Large intestine (tissue), 3 donors: Measurements from ENCODE around the gene SPECC1. TPM values are rescaled to one million over a fixed set of nuclear protein-coding genes. Genes with fewer than 3 reads are reported as not detected.
"Not testable (repeated sequence)": the region's sequence is repeated elsewhere in the genome, so short reads cannot be mapped to it uniquely, and the experiment has no call there.

Source experiments
- DNase-seq, 2 donors: peaks; one replicate each; pipeline versions ENCODE4 v3.0.0 to v3.0.0-alpha.2; 2013
- H3K27ac ChIP-seq: one replicate; pipeline ENCODE4 v1.5.1; 2013; ENCODE audit warnings: low read length
- H3K27me3 ChIP-seq: 2 replicates; pipeline ENCODE4 v1.6.1; 2013; ENCODE audit warnings: low read length; ENCODE audit not compliant: control insufficient read depth, insufficient read depth
- H3K36me3 ChIP-seq: 2 replicates; pipeline ENCODE4 v1.6.1; 2013; ENCODE audit warnings: low read length; ENCODE audit not compliant: control insufficient read depth, insufficient read depth
- H3K4me1 ChIP-seq: one replicate; pipeline ENCODE4 v1.6.1; 2013; ENCODE audit warnings: low read length; ENCODE audit not compliant: control insufficient read depth, insufficient read depth
- H3K4me3 ChIP-seq: one replicate; pipeline ENCODE4 v1.5.1; 2013; ENCODE audit warnings: low read length
- H3K9me3 ChIP-seq: one replicate; pipeline ENCODE4 v1.6.1; 2013; ENCODE audit warnings: mild to moderate bottlenecking, low read depth, low read length, moderate library complexity; ENCODE audit not compliant: control insufficient read depth
- WGBS: methylation state at CpG from one replicate; pipeline ENCODE4 v1.1.5; 2013; ENCODE audit warnings: low lambda C conversion rate; ENCODE audit not compliant: insufficient coverage; 5-methylcytosine and 5-hydroxymethylcytosine counted together
- polyA plus RNA-seq: library from polyadenylated mRNA; unstranded; fragments of 120-200 nt; gene quantifications from one replicate; pipeline ENCODE4 v1.2.1, GENCODE V29; 2013

The SPECC1 gene
- polyA plus RNA-seq, 1 donor: 29.3 TPM

DNA sequence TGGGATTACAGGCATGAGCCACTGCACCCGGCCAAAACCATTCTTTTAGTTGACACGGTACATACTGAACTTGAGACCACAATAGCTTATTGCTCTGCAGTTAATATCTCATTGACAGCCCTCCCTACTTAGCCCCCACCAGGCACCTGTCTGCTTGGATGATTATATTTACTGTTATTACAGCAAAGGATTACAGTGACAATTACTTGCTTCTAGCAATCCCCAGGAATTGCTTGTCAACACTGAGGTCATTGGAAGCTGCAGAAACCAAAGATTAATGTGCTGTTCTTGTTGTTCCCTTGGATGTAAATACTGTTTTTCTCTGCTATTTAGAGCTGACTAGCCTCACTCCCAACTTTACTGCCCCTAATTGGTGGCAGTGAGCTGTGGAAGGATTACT is 247.0 kb downstream of the SPECC1 start:
- Histone ChIP-seq H3K9me3 (no peaks in the 10 kb centered on the region), H3K27me3 (no peaks in the 10 kb centered on the region), H3K36me3 (peaks cover 18% of the 10 kb centered on the region), H3K4me3 (no peak overlapping the region), H3K4me1 (no peaks in the 10 kb centered on the region), H3K27ac (no peak overlapping the region)
- WGBS: no CpG with 5 or more reads among the region's 2 CpGs
- no peak for DNase-seq

DNA sequence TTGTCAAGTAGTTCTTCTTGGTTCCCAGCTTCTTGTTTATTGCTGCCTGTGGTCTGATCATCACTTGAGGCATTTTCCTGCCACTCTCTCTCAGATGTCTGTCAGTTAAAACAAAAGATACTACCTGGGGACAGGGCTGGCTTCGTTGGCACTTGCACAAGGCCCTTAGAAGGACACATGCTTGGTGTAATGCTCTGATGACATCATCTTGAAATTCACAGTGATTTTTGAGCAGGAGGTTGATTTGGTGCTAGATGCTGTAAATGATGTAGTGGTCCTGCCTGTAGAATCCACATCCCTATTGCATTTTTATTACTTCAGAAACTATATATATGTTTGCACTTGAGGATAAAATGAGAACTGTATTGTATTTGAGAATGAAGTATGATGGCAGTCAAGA is 247.8 kb downstream of the SPECC1 start:
- Histone ChIP-seq H3K9me3 (no peaks in the 10 kb centered on the region), H3K27me3 (no peaks in the 10 kb centered on the region), H3K36me3 (peaks cover 18% of the 10 kb centered on the region), H3K4me3 (no peak overlapping the region), H3K4me1 (no peaks in the 10 kb centered on the region), H3K27ac (no peak overlapping the region)
- no CpG with 5 or more reads among the region's 1 CpG for WGBS
- no peak for DNase-seq

DNA sequence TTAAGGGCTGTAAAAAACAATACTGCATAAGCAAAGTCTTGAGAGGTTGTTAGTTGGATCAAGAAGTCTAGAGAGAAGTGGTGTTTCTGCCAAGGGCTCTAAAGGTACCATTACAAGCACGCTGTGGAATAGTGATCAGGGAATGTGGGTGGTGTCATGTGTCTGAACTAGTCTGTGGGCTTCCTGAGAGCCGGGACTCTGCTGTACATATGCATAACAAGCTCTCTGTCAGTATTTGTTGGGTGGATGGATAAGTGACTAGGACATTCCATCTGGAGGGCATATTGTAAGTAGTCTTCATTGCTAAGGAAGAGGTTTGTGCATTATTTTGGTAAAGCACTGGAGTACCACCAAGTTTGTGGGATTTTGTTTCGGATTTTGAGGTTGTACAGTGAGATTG is 248.6 kb downstream of the SPECC1 start:
- no peak overlapping the region for H3K4me3 ChIP-seq
- H3K9me3 ChIP-seq: no peaks in the 10 kb centered on the region
- no peaks in the 10 kb centered on the region for H3K4me1 ChIP-seq
- no CpG with 5 or more reads among the region's 3 CpGs for WGBS
- H3K27ac ChIP-seq: no peak overlapping the region
- no peaks in the 10 kb centered on the region for H3K27me3 ChIP-seq
- no peak for DNase-seq
- peaks cover 18% of the 10 kb centered on the region for H3K36me3 ChIP-seq

DNA sequence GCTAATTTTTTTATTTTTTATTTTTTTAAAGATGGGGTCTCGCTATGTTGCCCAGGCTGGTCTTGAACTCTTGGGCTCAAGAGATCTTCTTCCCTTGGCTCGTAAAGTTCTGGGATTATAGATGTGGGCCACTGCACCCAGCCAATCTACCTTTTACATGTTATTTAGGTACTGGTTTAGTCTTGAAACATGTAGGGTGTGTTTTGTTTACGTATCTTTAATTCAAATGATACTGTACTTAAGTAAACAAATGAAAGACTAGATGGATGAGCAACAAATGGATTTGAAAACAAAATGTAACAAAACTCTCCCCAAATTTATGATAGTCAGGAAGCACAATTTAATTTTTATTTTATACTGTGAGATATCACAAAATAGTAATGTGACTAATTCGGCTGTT is 250.5 kb downstream of the SPECC1 start:
- no peaks in the 10 kb centered on the region for H3K27me3 ChIP-seq
- no peaks in the 10 kb centered on the region for H3K4me1 ChIP-seq
- WGBS: 100% methylated on average over 4 of the region's 4 CpGs
- H3K27ac ChIP-seq: no peak overlapping the region
- DNase-seq: no peak
- no peak overlapping the region for H3K4me3 ChIP-seq
- peaks cover 18% of the 10 kb centered on the region for H3K36me3 ChIP-seq
- no peaks in the 10 kb centered on the region for H3K9me3 ChIP-seq

DNA sequence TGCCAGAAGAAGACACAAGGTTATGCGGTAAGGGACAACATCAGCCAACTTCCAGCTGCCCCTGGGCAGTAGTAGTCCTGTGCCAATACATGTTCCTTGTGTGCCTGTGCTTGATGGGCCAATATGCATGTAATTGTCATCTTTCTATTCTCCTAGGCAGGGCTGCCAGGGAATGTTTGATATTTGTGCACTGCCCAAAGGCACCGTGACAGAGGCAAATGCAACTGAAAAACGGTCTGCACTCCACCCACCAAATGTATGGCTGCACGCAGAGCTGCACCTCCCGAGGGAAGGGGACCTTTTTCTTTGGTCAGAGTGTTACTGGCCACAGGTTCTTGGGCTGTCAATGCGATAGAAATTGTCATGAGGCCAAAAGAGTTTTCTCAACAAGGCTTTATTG is 251.1 kb downstream of the SPECC1 start:
- H3K27me3 ChIP-seq: no peaks in the 10 kb centered on the region
- H3K36me3 ChIP-seq: peaks cover 18% of the 10 kb centered on the region
- no peaks in the 10 kb centered on the region for H3K4me1 ChIP-seq
- no peak overlapping the region for H3K4me3 ChIP-seq
- no peak overlapping the region for H3K27ac ChIP-seq
- DNase-seq: no peak
- no CpG with 5 or more reads among the region's 6 CpGs for WGBS
- H3K9me3 ChIP-seq: no peaks in the 10 kb centered on the region

DNA sequence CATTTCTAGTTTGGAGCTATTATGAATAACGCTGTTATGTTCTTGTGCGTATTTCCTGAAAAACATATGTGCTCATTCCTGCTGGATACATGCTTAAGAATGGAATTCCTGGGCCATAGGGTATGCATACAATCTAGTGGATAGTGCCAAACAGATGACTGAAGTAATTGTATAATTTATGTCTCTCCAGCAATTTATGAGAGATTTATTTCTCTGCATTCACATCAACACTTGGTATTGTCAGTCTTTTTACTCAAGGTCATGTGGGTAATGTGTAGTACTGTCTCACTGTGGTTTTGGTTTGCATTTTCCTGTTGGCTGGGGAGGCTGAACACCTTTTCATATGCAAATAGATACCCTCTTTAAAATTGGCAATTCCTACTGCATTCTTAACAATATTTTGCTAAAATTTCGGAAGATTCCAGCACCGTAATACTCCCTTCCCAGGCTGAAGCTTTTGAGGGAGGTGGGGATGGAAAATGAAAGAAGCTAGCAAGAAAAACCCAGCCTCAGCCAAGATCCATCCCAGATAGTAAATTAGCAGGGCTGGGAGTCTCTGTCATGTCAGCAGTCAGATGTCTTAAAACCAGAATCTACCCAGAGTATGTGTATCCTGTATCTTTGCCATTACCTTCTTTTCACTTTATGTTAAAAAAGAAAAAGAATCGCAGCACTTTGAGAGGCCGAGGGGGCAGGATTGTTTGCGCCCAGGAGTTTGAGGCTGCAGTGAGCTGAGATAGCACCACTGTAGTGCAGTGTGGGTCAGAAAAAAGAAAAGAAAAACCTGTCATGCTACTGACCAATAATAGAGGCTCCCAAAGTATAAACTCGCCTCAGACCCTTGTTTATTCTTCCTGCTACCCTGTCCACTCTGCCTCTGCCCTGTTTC is 253.3 kb downstream of the SPECC1 start:
- Histone ChIP-seq H3K27ac (no peak overlapping the region), H3K4me1 (no peaks in the 10 kb centered on the region)
- WGBS: 80% methylated on average over 1 of the region's 8 CpGs

DNA sequence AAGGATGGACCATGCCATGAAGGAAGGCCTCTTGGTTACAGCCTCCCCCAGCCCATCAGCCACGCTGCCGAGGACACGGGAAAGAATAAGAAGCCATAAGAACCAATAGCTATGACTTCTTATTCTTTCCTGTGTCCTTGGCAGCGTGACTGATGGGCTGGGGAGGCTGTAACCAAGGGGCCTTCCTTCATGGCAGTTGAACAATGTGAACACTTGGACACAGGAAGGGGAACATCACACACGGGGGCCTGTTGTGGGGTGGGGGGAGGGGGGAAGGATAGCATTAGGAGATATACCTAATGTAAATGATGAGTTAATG is 253.9 kb downstream of the SPECC1 start:
- not testable (repeated sequence) for H3K27ac ChIP-seq, H3K36me3 ChIP-seq, H3K27me3 ChIP-seq, H3K4me1 ChIP-seq, DNase-seq, H3K4me3 ChIP-seq, H3K9me3 ChIP-seq
- WGBS: no CpG with 5 or more reads among the region's 5 CpGs

More for the DNA sequence above, 253.3 kb downstream of the SPECC1 start:
- no peak overlapping the region for H3K4me3 ChIP-seq
- DNase-seq: no peak
- H3K36me3 ChIP-seq: peaks cover 16% of the 10 kb centered on the region
- no peaks in the 10 kb centered on the region for H3K9me3 ChIP-seq
- no peaks in the 10 kb centered on the region for H3K27me3 ChIP-seq

DNA sequence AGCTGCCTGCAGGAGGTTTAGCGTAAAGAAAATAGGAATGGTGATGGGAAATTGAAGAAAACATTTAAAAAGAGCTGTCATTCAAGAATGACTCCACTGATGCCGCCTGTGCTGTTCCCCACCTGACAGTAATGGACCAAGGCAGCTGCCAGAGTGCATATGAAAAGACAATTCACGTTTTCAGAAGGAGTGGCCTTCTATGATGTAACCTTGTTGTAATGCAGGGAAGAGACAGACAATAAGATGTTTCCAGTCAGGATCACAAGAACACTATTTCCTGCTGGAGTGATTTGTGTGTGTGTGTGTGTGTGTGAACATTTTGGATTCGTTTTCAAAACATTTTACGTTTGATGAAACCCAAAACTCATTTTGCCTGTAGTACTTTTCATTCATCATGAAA is 254.4 kb downstream of the SPECC1 start:
- Histone ChIP-seq H3K27ac (no peak overlapping the region), H3K9me3 (no peaks in the 10 kb centered on the region)
- 100% methylated on average over 2 of the region's 5 CpGs for WGBS

DNA sequence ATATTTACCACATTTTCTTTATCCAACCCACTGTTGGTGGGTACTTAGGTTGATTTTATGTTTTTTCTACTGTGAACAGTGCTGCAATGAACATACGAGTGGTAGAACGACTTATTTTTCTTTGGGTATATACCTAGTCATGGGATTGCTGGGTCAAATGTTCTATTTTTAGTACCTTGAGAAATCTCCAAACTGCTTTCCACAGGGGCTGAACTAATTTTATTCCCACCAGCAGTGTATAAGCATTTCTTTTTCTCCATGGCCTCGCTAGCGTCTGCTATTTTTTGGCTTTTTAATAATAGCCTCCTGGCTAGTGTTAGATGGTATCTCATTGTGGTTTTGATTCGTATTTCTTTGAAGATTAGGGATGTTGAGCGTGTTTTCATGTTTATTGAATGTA is 255.8 kb downstream of the SPECC1 start:
- H3K27me3 ChIP-seq: no peaks in the 10 kb centered on the region
- no peak overlapping the region for H3K27ac ChIP-seq
- H3K4me1 ChIP-seq: no peaks in the 10 kb centered on the region
- H3K36me3 ChIP-seq: peaks cover 5% of the 10 kb centered on the region
- H3K4me3 ChIP-seq: no peak overlapping the region
- WGBS: 100% methylated on average over 2 of the region's 6 CpGs
- DNase-seq: no peak
- no peaks in the 10 kb centered on the region for H3K9me3 ChIP-seq

More for the DNA sequence above, 254.4 kb downstream of the SPECC1 start:
- H3K4me3 ChIP-seq: no peak overlapping the region
- no peak for DNase-seq
- H3K36me3 ChIP-seq: peaks cover 6% of the 10 kb centered on the region
- H3K27me3 ChIP-seq: no peaks in the 10 kb centered on the region
- no peaks in the 10 kb centered on the region for H3K4me1 ChIP-seq

DNA sequence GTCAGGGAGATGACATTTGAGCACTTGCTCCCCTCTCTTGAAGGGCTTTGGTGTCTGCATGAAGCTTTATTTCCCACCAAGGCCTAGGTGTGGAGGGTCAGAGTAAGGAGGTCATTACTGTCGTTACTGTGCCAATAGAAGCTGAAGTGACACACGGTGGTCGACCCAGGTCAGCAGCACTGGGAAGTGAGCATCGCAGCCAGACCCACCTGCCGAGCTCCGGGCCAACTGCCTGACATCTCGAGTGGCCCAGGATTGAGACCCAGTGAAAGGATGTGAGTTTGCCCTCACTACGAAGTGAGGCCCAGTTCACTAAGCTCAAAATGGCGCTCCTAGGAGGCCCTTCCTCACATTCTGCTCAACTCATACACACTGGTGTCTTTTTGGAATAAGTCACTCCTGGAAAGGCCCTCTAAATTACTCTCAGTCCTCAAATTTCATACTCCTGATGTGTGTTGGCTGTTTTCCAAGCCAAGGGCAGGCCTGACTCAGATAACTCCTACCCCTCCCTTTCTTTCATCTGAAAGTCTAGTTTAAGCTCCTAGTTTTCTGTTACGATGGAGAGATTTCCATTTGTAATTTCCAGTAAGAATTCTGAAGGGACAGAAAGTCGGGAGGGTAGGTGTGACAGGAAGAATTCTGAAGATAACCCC is 257.8 kb downstream of the SPECC1 start:
- Histone ChIP-seq H3K27ac (no peak overlapping the region), H3K27me3 (no peaks in the 10 kb centered on the region), H3K36me3 (no peaks in the 10 kb centered on the region), H3K4me3 (no peak overlapping the region), H3K9me3 (no peaks in the 10 kb centered on the region), H3K4me1 (no peaks in the 10 kb centered on the region)
- WGBS: no CpG with 5 or more reads among the region's 11 CpGs
- DNase-seq: no peak

DNA sequence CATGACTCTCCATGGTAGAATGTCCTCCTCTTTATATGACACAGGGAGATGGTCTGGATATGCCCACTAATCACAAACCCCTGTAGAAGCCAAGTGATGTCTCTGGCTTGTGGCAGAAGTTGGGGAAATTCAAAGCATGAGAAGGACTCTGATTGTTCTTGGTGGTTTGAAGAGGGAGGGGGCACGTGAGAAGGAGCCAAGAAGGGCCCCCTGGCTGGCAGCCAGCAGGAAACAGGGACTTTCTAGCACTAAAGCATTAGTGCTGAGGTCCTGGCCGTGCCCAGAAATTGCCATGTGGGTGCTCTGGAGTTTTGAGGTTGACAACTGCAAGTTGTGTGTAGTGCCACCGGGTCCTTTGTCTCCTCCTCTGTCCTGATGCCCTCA is 258.3 kb downstream of the SPECC1 start:
- no peaks in the 10 kb centered on the region for H3K36me3 ChIP-seq
- no peak overlapping the region for H3K27ac ChIP-seq
- no peak overlapping the region for H3K4me3 ChIP-seq
- no CpG with 5 or more reads among the region's 3 CpGs for WGBS
- no peaks in the 10 kb centered on the region for H3K4me1 ChIP-seq
- DNase-seq: no peak
- no peaks in the 10 kb centered on the region for H3K9me3 ChIP-seq
- no peaks in the 10 kb centered on the region for H3K27me3 ChIP-seq
